Heart right ventricle (tissue), 16 donors: Measurements from ENCODE around the gene OR9Q1. TPM values are rescaled to one million over a fixed set of nuclear protein-coding genes. Genes with fewer than 3 reads are reported as not detected.

Experiments
- ATAC-seq, 8 donors: fragments of 200-7000 bp; cut with Tn5 transposase; one replicate each; pipeline ENCODE4 v1.9.1; 2020; ENCODE audit warnings: mild to moderate bottlenecking in 8 of 8, moderate library complexity in 8 of 8, moderate number of reproducible peaks in 1 of 8
- DNase-seq, 2 donors: peaks; one replicate each; pipeline ENCODE4 v3.0.0-alpha.2; 2020
- H3K27ac ChIP-seq, 10 donors: fragments of 200-600 bp; sonication (generic) in 2 of 10; one replicate each; pipeline versions ENCODE4 v1.5.0 to v1.8.0; 2020 to 2022; ENCODE audit warnings: mild to moderate bottlenecking in 3 of 10
- H3K27me3 ChIP-seq, 7 donors: fragments of 200-600 bp; one replicate each; pipeline ENCODE4 v1.8.0; 2021 to 2022; ENCODE audit warnings: mild to moderate bottlenecking in 2 of 7
- H3K36me3 ChIP-seq, 9 donors: fragments of 200-600 bp; sonication (generic) in 1 of 9; one replicate each; pipeline versions ENCODE4 v1.5.0 to v1.8.0; 2020 to 2022; ENCODE audit warnings: mild to moderate bottlenecking in 2 of 9
- H3K4me1 ChIP-seq, 9 donors: fragments of 200-600 bp; sonication (generic) in 1 of 9; one replicate each; pipeline versions ENCODE4 v1.5.0 to v1.8.0; 2020 to 2022; ENCODE audit warnings: mild to moderate bottlenecking in 4 of 9
- H3K4me3 ChIP-seq, 10 donors: fragments of 200-600 bp; sonication (generic) in 2 of 10; one replicate each; pipeline versions ENCODE4 v1.5.0 to v1.8.0; 2020 to 2022; ENCODE audit warnings: mild to moderate bottlenecking in 7 of 10, moderate library complexity in 2 of 10
- H3K9me3 ChIP-seq, 11 donors: fragments of 200-600 bp in 10 of 11; sonication (generic) in 2 of 11; one replicate each; pipeline versions ENCODE4 v1.5.0 to v1.8.0; 2013 to 2022; ENCODE audit warnings: mild to moderate bottlenecking in 2 of 11, control low read depth in 1 of 11, moderate library complexity in 1 of 11
- CTCF ChIP-seq, 9 donors: fragments of 200-600 bp; sonication (generic) in 2 of 9; IDR thresholded peaks; one replicate each; pipeline versions ENCODE4 v1.5.0 to v1.8.0; 2021 to 2022; ENCODE audit warnings: antibody characterized with exemption in 9 of 9, mild to moderate bottlenecking in 5 of 9, moderate library complexity in 1 of 9
- WGBS, 2 donors: extraction: QIAGEN DNeasy Blood & Tissue Kit; methylation state at CpG; one replicate each; pipeline ENCODE4 v1.1.7; 2013; ENCODE audit warnings: inconsistent platforms in 1 of 2; 5-methylcytosine and 5-hydroxymethylcytosine counted together
- intact Hi-C, 10 donors: fragments of 100-400 bp; cut with DNase I; formaldehyde crosslinking; loops; one replicate each; pipeline versions ENCODE4 v1.11.1 to v1.14.2; 2022
- polyA plus RNA-seq, 2 donors: library from polyadenylated mRNA; stranded (reverse); fragments of 200-250 nt; gene quantifications; one replicate each; pipeline ENCODE4 v1.2.3, GENCODE V29; 2013
- total RNA-seq, 10 donors: library from RNA; stranded (reverse); fragmentation: NEBNext Ultra II Directional in 3 of 10; extraction: Animal tissue kit (Norgen Biotek cat#: 25700) in 3 of 10; gene quantifications; one replicate each; pipeline versions ENCODE4 v1.2.1 to v1.2.4, GENCODE V29; 2021 to 2023
- donor health status: Arrhythmogenic right ventricular cardiomyopathy.
- donor health status: ischemic (EF 13 %, LVEDD 7.1; RV severe dilation, severe dysfunction).
- donor health status: healthy with polysubstance abuse.
- donor health status: DM: no; HTN: yes; CAD: no.
- donor health status: DM: no; HTN: no; CAD: no.
- donor health status: ischemic (EF 25% LVEDD 6.9; RV normal size, moderate dysfunction).
- donor health status: ischemic (EF 25% LVEDD 5.7; RV mildly dilated, moderate dysfunction).
- donor health status: healthy.
- donor health status: DM: yes; HTN: yes; CAD: no.
- donor health status: Ischemic cardiomyopathy.
- donor health status: ischemic (EF 35%, LVEDD 5.7; RV mildly dilated, moderate dysfunction).
- donor health status: nonischemic (EF 11% LVEDD 7.7; RV severe dilation, severe dysfunction).
- donor health status: DM: yes; HTN: yes; CAD: no.
- donor health status: PGD.
- donor health status: ischemic (EF 29% LVEDD 5.4; RV normal size, mild dysfunction).
- donor health status: nonischemic (EF 23%, LVEDD 6.1; RV moderate dilation, normal function).

Gene OR9Q1
- total and polyA plus RNA-seq, 12 donors, result not detected

- Histone ChIP-seq H3K36me3 (no peaks in the 10 kb centered on the region), H3K9me3 (no peaks in the 10 kb centered on the region), H3K27me3 (no peaks in the 10 kb centered on the region), H3K4me1 (no peaks in the 10 kb centered on the region), H3K4me3 (no peak overlapping the region), H3K27ac (no peak overlapping the region)
- no peak for TF ChIP-seq CTCF (IDR thresholded peaks at IDR 0.05)
- DNase-seq, result no peak
- intact Hi-C loops, result no loop called here
- 89 to 90% methylated on average over 1 of the region's 1 CpG for WGBS, 2 donors
- no peak for ATAC-seq
Measured at GRCh38 chr11:58135171-58135570, 111.5 kb downstream of the OR9Q1 start.

GRCh38 chr11:58142761-58143160 is 119.1 kb downstream of the OR9Q1 start:
- no peaks in the 10 kb centered on the region for H3K9me3 ChIP-seq
- no peaks in the 10 kb centered on the region for H3K27me3 ChIP-seq
- H3K4me3 ChIP-seq, result no peak overlapping the region
- H3K4me1 ChIP-seq, result no peaks in the 10 kb centered on the region
- ATAC-seq (no peak), DNase-seq (no peak)
- H3K27ac ChIP-seq, result no peak overlapping the region
- WGBS, 2 donors, result 68 to 73% methylated on average over 1 of the region's 1 CpG
- intact Hi-C loops, result no loop called here
- no peaks in the 10 kb centered on the region for H3K36me3 ChIP-seq
- no peak for TF ChIP-seq CTCF (IDR thresholded peaks at IDR 0.05)

- no peaks in the 10 kb centered on the region for H3K4me1 ChIP-seq
- H3K27me3 ChIP-seq, result no peaks in the 10 kb centered on the region
- H3K4me3 ChIP-seq, result no peak overlapping the region
- H3K36me3 ChIP-seq, result no peaks in the 10 kb centered on the region
- TF ChIP-seq CTCF (IDR thresholded peaks at IDR 0.05), result no peak
- no peaks in the 10 kb centered on the region for H3K9me3 ChIP-seq
- ATAC-seq (no peak), DNase-seq (no peak)
- WGBS, 2 donors, result 79 to 86% methylated on average over 3 of the region's 3 CpGs
- intact Hi-C loops, result no loop called here
- no peak overlapping the region for H3K27ac ChIP-seq
Measured at GRCh38 chr11:58152781-58153180, 129.1 kb downstream of the OR9Q1 start.

- H3K27ac ChIP-seq, result no peak overlapping the region
- H3K4me1 ChIP-seq, result no peaks in the 10 kb centered on the region
- no peak for TF ChIP-seq CTCF (IDR thresholded peaks at IDR 0.05)
- 85 to 92% methylated on average over 4 of the region's 4 CpGs for WGBS, 2 donors
- intact Hi-C loops, result no loop called here
- H3K27me3 ChIP-seq, result no peaks in the 10 kb centered on the region
- no peak for DNase-seq
- ATAC-seq, result no peak
- H3K9me3 ChIP-seq, result peaks cover 0 to 6% (median 0%) of the 10 kb centered on the region in 11 donors
- H3K4me3 ChIP-seq, result no peak overlapping the region
- no peaks in the 10 kb centered on the region for H3K36me3 ChIP-seq
Measured at GRCh38 chr11:58164389-58164788, 140.7 kb downstream of the OR9Q1 start.

- no peak overlapping the region for H3K27ac ChIP-seq
- no peak for TF ChIP-seq CTCF (IDR thresholded peaks at IDR 0.05)
- DNase-seq, result no peak
- H3K27me3 ChIP-seq, result no peaks in the 10 kb centered on the region
- peaks cover 0 to 2% (median 0%) of the 10 kb centered on the region in 11 donors for H3K9me3 ChIP-seq
- no peaks in the 10 kb centered on the region for H3K36me3 ChIP-seq
- no peak overlapping the region for H3K4me3 ChIP-seq
- 67 to 71% methylated on average over 1 of the region's 1 CpG for WGBS, 2 donors
- ATAC-seq, result no peak
- intact Hi-C loops, result no loop called here
- H3K4me1 ChIP-seq, result no peaks in the 10 kb centered on the region
Measured at GRCh38 chr11:58164990-58165389, 141.3 kb downstream of the OR9Q1 start.
